ENCODE data around the gene NTM. TPM values are rescaled to one million over a fixed set of nuclear protein-coding genes. Genes with fewer than 3 reads are reported as not detected.

Gene NTM
- not detected for total RNA-seq
- not detected for polyA plus RNA-seq

GRCh38 chr11:131370090-131370751 lies at the start of gene NTM:
Gene NTM (plus strand): TSS chr11:131370615.
- Mint-ChIP-seq H3K4me1 (no peaks in the 10 kb centered on the region), H3K27ac (no peak within 1 kb of the TSS), H3K4me3 (no peak within 1 kb of the TSS), H3K36me3 (no peaks in the 10 kb centered on the region), H3K9me3 (peaks cover 0 to 6% (median under 1%) of the 10 kb centered on the region in 8 donors), H3K27me3 (peaks cover 0 to 3% of the 10 kb centered on the region in 2 donors)
- Histone ChIP-seq H3K27me3 (ENCODE audit: insufficient read depth, low read length) (no peaks in the 10 kb centered on the region), H3K4me1 (ENCODE audit: insufficient read depth, low read length) (no peaks in the 10 kb centered on the region), H3K27ac (ENCODE audit: low read depth, low read length) (no peak within 1 kb of the TSS), H3K36me3 (ENCODE audit: insufficient read depth, low read length) (no peaks in the 10 kb centered on the region), H3K4me3 (ENCODE audit: low read length in 2 of 2) (no peak within 1 kb of the TSS), H3K9me3 (ENCODE audit: control insufficient read depth in 1 of 2, low read length in 2 of 2) (no peaks in the 10 kb centered on the region)
- intact Hi-C loops (cut with micrococcal nuclease) = no loop called here
- no peak for DNase-seq
- POLR2A ChIA-PET (ENCODE audit: partially characterized antibody) = no interaction called here
- CTCF ChIA-PET (ENCODE audit: partially characterized antibody) = no interaction called here

GRCh38 chr11:131324921-131325570 lies 45.4 kb upstream of the NTM start:
- POLR2A ChIA-PET (ENCODE audit: partially characterized antibody) = no interaction called here

GRCh38 chr11:131326829-131327228 lies 43.6 kb upstream of the NTM start:
- Mint-ChIP-seq H3K9me3 (peaks cover 0 to 5% (median 0%) of the 10 kb centered on the region in 8 donors), H3K4me3 (no peak overlapping the region), H3K27me3 (no peaks in the 10 kb centered on the region), H3K27ac (no peak overlapping the region), H3K36me3 (no peaks in the 10 kb centered on the region), H3K4me1 (no peaks in the 10 kb centered on the region)
- H3K4me3 ChIP-seq (ENCODE audit: low read length in 2 of 2) = no peak overlapping the region
- H3K9me3 ChIP-seq (ENCODE audit: control insufficient read depth in 1 of 2, low read length in 2 of 2) = no peaks in the 10 kb centered on the region
- H3K4me1 ChIP-seq (ENCODE audit: insufficient read depth, low read length) = no peaks in the 10 kb centered on the region
- intact Hi-C loops (cut with micrococcal nuclease) = no loop called here
- H3K36me3 ChIP-seq (ENCODE audit: insufficient read depth, low read length) = no peaks in the 10 kb centered on the region
- H3K27me3 ChIP-seq (ENCODE audit: insufficient read depth, low read length) = no peaks in the 10 kb centered on the region
- ChIA-PET CTCF (ENCODE audit: partially characterized antibody) (no interaction called here), POLR2A (ENCODE audit: partially characterized antibody) (no interaction called here)
- no peak for DNase-seq
- no peak overlapping the region for H3K27ac ChIP-seq (ENCODE audit: low read depth, low read length)

More at GRCh38 chr11:131324921-131325570, 45.4 kb upstream of the NTM start:
- H3K4me3 ChIP-seq (ENCODE audit: low read length in 2 of 2) = no peak overlapping the region
- no peak overlapping the region for H3K27ac Mint-ChIP-seq
- no peaks in the 10 kb centered on the region for H3K27me3 Mint-ChIP-seq
- H3K36me3 ChIP-seq (ENCODE audit: insufficient read depth, low read length) = no peaks in the 10 kb centered on the region
- CTCF ChIA-PET (ENCODE audit: partially characterized antibody) = no interaction called here
- H3K4me1 Mint-ChIP-seq = no peaks in the 10 kb centered on the region
- no peak overlapping the region for H3K27ac ChIP-seq (ENCODE audit: low read depth, low read length)
- no peaks in the 10 kb centered on the region for H3K4me1 ChIP-seq (ENCODE audit: insufficient read depth, low read length)
- no peaks in the 10 kb centered on the region for H3K27me3 ChIP-seq (ENCODE audit: insufficient read depth, low read length)
- H3K9me3 Mint-ChIP-seq = peaks cover 0 to 6% (median 0%) of the 10 kb centered on the region in 8 donors
- intact Hi-C loops (cut with micrococcal nuclease) = no loop called here
- H3K9me3 ChIP-seq (ENCODE audit: control insufficient read depth in 1 of 2, low read length in 2 of 2) = no peaks in the 10 kb centered on the region
- no peak for DNase-seq
- no peak overlapping the region for H3K4me3 Mint-ChIP-seq
- no peaks in the 10 kb centered on the region for H3K36me3 Mint-ChIP-seq

- ChIA-PET CTCF (ENCODE audit: partially characterized antibody) (no interaction called here), POLR2A (ENCODE audit: partially characterized antibody) (no interaction called here)
- Mint-ChIP-seq H3K27me3 (no peaks in the 10 kb centered on the region), H3K9me3 (peaks cover 0 to 5% (median 0%) of the 10 kb centered on the region in 8 donors), H3K4me1 (no peaks in the 10 kb centered on the region), H3K36me3 (no peaks in the 10 kb centered on the region), H3K4me3 (no peak overlapping the region), H3K27ac (no peak overlapping the region)
- no peak overlapping the region for H3K27ac ChIP-seq (ENCODE audit: low read depth, low read length)
- DNase-seq = no peak
- H3K4me1 ChIP-seq (ENCODE audit: insufficient read depth, low read length) = no peaks in the 10 kb centered on the region
- intact Hi-C loops (cut with micrococcal nuclease) = no loop called here
- no peaks in the 10 kb centered on the region for H3K36me3 ChIP-seq (ENCODE audit: insufficient read depth, low read length)
- no peaks in the 10 kb centered on the region for H3K9me3 ChIP-seq (ENCODE audit: control insufficient read depth in 1 of 2, low read length in 2 of 2)
- no peaks in the 10 kb centered on the region for H3K27me3 ChIP-seq (ENCODE audit: insufficient read depth, low read length)
- no peak overlapping the region for H3K4me3 ChIP-seq (ENCODE audit: low read length in 2 of 2)
Measured at GRCh38 chr11:131327421-131327820, 43.0 kb upstream of the NTM start.

- Mint-ChIP-seq H3K27ac (no peak overlapping the region), H3K9me3 (peaks cover 0 to 5% (median 0%) of the 10 kb centered on the region in 8 donors), H3K4me1 (no peaks in the 10 kb centered on the region), H3K36me3 (no peaks in the 10 kb centered on the region), H3K27me3 (no peaks in the 10 kb centered on the region), H3K4me3 (no peak overlapping the region)
- intact Hi-C loops (cut with micrococcal nuclease) = no loop called here
- ChIA-PET POLR2A (ENCODE audit: partially characterized antibody) (no interaction called here), CTCF (ENCODE audit: partially characterized antibody) (no interaction called here)
- no peaks in the 10 kb centered on the region for H3K4me1 ChIP-seq (ENCODE audit: insufficient read depth, low read length)
- no peak overlapping the region for H3K4me3 ChIP-seq (ENCODE audit: low read length in 2 of 2)
- no peaks in the 10 kb centered on the region for H3K9me3 ChIP-seq (ENCODE audit: control insufficient read depth in 1 of 2, low read length in 2 of 2)
- H3K27ac ChIP-seq (ENCODE audit: low read depth, low read length) = no peak overlapping the region
- H3K36me3 ChIP-seq (ENCODE audit: insufficient read depth, low read length) = no peaks in the 10 kb centered on the region
- no peaks in the 10 kb centered on the region for H3K27me3 ChIP-seq (ENCODE audit: insufficient read depth, low read length)
- DNase-seq = no peak
Measured at GRCh38 chr11:131328843-131329242, 41.6 kb upstream of the NTM start.

- Mint-ChIP-seq H3K27me3 (no peaks in the 10 kb centered on the region), H3K36me3 (no peaks in the 10 kb centered on the region), H3K27ac (peak overlapping the region in 1 of 7 donors; percentile 41), H3K9me3 (peaks cover 0 to 5% (median 0%) of the 10 kb centered on the region in 8 donors), H3K4me1 (no peaks in the 10 kb centered on the region), H3K4me3 (no peak overlapping the region)
- no peak for DNase-seq
- H3K4me3 ChIP-seq (ENCODE audit: low read length in 2 of 2) = no peak overlapping the region
- H3K36me3 ChIP-seq (ENCODE audit: insufficient read depth, low read length) = no peaks in the 10 kb centered on the region
- intact Hi-C loops (cut with micrococcal nuclease) = no loop called here
- H3K27ac ChIP-seq (ENCODE audit: low read depth, low read length) = no peak overlapping the region
- CTCF ChIA-PET (ENCODE audit: partially characterized antibody) = no interaction called here
- H3K9me3 ChIP-seq (ENCODE audit: control insufficient read depth in 1 of 2, low read length in 2 of 2) = no peaks in the 10 kb centered on the region
- H3K27me3 ChIP-seq (ENCODE audit: insufficient read depth, low read length) = no peaks in the 10 kb centered on the region
- H3K4me1 ChIP-seq (ENCODE audit: insufficient read depth, low read length) = no peaks in the 10 kb centered on the region
- POLR2A ChIA-PET (ENCODE audit: partially characterized antibody) = no interaction called here
Measured at GRCh38 chr11:131331010-131331409, 39.4 kb upstream of the NTM start.

- intact Hi-C loops (cut with micrococcal nuclease) = no loop called here
- ChIA-PET POLR2A (ENCODE audit: partially characterized antibody) (no interaction called here), CTCF (ENCODE audit: partially characterized antibody) (no interaction called here)
- Histone ChIP-seq H3K4me1 (ENCODE audit: insufficient read depth, low read length) (no peaks in the 10 kb centered on the region), H3K27me3 (ENCODE audit: insufficient read depth, low read length) (no peaks in the 10 kb centered on the region), H3K4me3 (ENCODE audit: low read length in 2 of 2) (no peak overlapping the region), H3K36me3 (ENCODE audit: insufficient read depth, low read length) (no peaks in the 10 kb centered on the region), H3K27ac (ENCODE audit: low read depth, low read length) (no peak overlapping the region), H3K9me3 (ENCODE audit: control insufficient read depth in 1 of 2, low read length in 2 of 2) (no peaks in the 10 kb centered on the region)
- DNase-seq = no peak
- H3K27me3 Mint-ChIP-seq = no peaks in the 10 kb centered on the region
- no peaks in the 10 kb centered on the region for H3K4me1 Mint-ChIP-seq
- no peak overlapping the region for H3K4me3 Mint-ChIP-seq
- peaks cover 0 to 5% (median 0%) of the 10 kb centered on the region in 8 donors for H3K9me3 Mint-ChIP-seq
- H3K36me3 Mint-ChIP-seq = no peaks in the 10 kb centered on the region
- H3K27ac Mint-ChIP-seq = no peak overlapping the region
Measured at GRCh38 chr11:131331546-131331945, 38.9 kb upstream of the NTM start.

Data from CD4-positive, alpha-beta memory T cell (primary cell).